ENCODE measurements around the gene OPRL1.

OPRL1 gene

GRCh38 chr20:64050261-64051032, 29.4 kb upstream of the OPRL1 start (continued):
- TF ChIP-seq BCL6B (tag by site-specific recombination; IDR thresholded peaks at IDR 0.05) (no peak), ZNF423 (tag by site-specific recombination; IDR thresholded peaks at IDR 0.05) (peak; percentile 19; the same call in 1 of the 2 replicates), BCL11B (tag by site-specific recombination; IDR thresholded peaks at IDR 0.05; ENCODE audit: low read depth) (no peak), ZNF433 (tag by site-specific recombination; IDR thresholded peaks at IDR 0.05; ENCODE audit: low read depth) (no peak), ZNF707 (tag by site-specific recombination; IDR thresholded peaks at IDR 0.05) (no peak), ZNF341 (tag by site-specific recombination; IDR thresholded peaks at IDR 0.05; ENCODE audit: low read depth) (peak; percentile 83), ZSCAN4 (tag by site-specific recombination; IDR thresholded peaks at IDR 0.05) (no peak), ZBTB8A (tag by site-specific recombination; IDR thresholded peaks at IDR 0.05) (0 out of 2 replicates have a peak, but pooled peaks have one; percentile 16), HOXA7 (CRISPR knock-in tag; IDR thresholded peaks at IDR 0.05; ENCODE audit: borderline replicate concordance) (no peak), ZNF624 (tag by site-specific recombination; IDR thresholded peaks at IDR 0.05) (no peak), KLF10 (tag by site-specific recombination; IDR thresholded peaks at IDR 0.05) (no peak), GLIS2 (tag by site-specific recombination; IDR thresholded peaks at IDR 0.05) (0 out of 2 replicates have a peak, but pooled peaks have one; percentile 38)

- TF ChIP-seq ZBTB10 (tag by site-specific recombination; IDR thresholded peaks at IDR 0.05): 0 out of 2 replicates have a peak, but pooled peaks have one; percentile 2
- no peak for TF ChIP-seq RBAK (tag by site-specific recombination; IDR thresholded peaks at IDR 0.05)
- peak; percentile 22; the same call in 1 of the 2 replicates for TF ChIP-seq ZNF692 (tag by site-specific recombination; IDR thresholded peaks at IDR 0.05)
- TF ChIP-seq OSR2 (tag by site-specific recombination; IDR thresholded peaks at IDR 0.05): no peak
- Histone ChIP-seq H3K27ac (ENCODE audit: extremely low read depth, low read depth, low read length) (no peak overlapping the region), H3K9me3 (ENCODE audit: control insufficient read depth, insufficient read depth, low read depth, low read length) (no peaks in the 10 kb centered on the region), H3K36me3 (ENCODE audit: control insufficient read depth in 2 of 2, insufficient read depth in 1 of 2, low read length in 2 of 2) (peaks cover 0 to 5% of the 10 kb centered on the region in 2 experiments; a peak in 1 of 3 replicates), H3K4me3 (ENCODE audit: low read depth, low read length) (no peak overlapping the region), H3K4me1 (ENCODE audit: control insufficient read depth, insufficient read depth, low read length) (peaks cover 6% of the 10 kb centered on the region)
- POLR2A ChIA-PET: interaction anchor here (0.7 kb wide), 1 partner anchor 12 kb away, joined by 3 read pairs; no protein-coding TSS in a partner anchor
- CTCF ChIA-PET: no interaction called here
Observed at GRCh38 chr20:64051033-64051452, 28.8 kb upstream of the OPRL1 start.

Data from HEK293 (cell line).